NCI-H1930 (cell line): ENCODE results near the gene NOG.

Experiments
- DNase-seq, 2 experiments: peaks; one replicate each; lab custom pipeline; 2025; lab: John Stamatoyannopoulos, UW

The NOG gene

GRCh38 chr17:56636265-56636664 lies 42.8 kb downstream of the NOG start:
- DNase-seq, result no peak

DNA sequence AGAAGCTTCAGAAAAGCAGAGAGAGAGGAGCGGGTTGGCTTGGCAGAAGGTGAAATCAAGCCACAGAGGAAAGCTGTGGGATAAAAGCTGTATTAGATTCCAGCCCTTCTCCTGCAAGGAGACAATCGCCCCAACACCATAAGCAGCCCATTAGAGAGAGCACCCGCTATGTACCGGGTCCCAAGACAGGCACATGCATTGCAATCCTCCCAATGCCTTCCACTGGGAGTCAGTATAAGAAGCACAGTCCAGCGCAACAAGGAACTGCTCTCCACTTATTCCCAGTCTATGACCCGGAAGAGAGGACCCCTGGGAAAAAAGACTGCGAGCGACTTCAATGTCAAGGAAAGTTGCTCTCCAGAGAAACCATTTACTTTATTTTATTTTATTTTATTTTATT lies 43.8 kb downstream of the NOG start:
- DNase-seq, result no peak

DNA sequence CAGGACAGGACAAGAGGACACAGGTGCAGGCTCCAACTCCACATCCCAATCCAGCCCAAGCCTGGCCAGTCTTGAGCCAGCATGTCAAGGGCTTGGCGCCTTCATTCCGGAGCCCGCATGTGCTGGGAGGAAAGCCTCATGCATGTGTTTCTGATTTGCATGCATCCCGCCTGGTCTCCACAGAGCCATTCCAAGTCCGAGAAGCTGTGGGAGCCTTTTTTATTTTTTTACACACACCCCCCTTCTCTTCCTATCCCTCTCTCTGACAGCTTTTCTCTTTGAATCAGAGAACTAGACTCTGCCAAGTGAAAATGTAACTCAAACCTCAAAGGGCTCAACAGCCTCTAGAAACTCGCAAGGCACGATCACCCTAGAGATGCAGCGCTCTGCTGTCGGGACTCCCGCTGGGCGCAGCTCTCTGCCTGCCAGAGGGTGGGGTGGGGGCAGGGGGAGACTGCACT lies 45.1 kb downstream of the NOG start:
- no peak for DNase-seq

DNA sequence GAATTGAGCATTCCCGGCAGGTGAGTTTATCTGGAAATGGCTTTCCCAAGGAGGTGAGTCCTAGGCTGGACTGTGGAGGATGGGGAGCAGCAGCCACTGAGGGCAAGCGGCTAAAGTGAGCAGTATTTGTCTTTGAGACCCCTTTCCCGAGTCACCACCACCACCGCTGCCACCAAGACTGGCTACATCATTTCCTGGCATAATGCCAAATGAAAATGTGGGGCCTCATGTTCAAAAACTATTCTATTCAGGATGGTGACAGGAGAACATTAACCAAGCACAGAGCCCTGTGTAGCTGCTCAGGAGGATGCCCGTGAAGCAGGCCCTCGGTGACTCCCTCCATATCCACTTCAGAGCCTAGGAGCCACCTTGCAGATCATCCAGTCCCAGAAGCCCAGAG lies 46.0 kb downstream of the NOG start:
- DNase-seq, result no peak

GRCh38 chr17:56640116-56640515 lies 46.6 kb downstream of the NOG start:
- no peak for DNase-seq

GRCh38 chr17:56641373-56641772 lies 47.9 kb downstream of the NOG start:
- no peak for DNase-seq

- no peak for DNase-seq
Observed at GRCh38 chr17:56641894-56642293, 48.4 kb downstream of the NOG start.

GRCh38 chr17:56642424-56642823 lies 48.9 kb downstream of the NOG start:
- no peak for DNase-seq
